K562 (cell line): ENCODE measurements around the gene EMC1. TPM values are rescaled to one million over a fixed set of nuclear protein-coding genes. Genes with fewer than 3 reads are reported as not detected.

ENCODE experiments used
- ARID2 ChIP-seq: fragments of 450-650 bp; IDR thresholded peaks from 2 replicates; pipeline ENCODE4 v1.6.1; 2017; ENCODE audit warnings: antibody characterized with exemption, mild to moderate bottlenecking
- ATF4 ChIP-seq: fragments of 450-650 bp; formaldehyde crosslinking; IDR thresholded peaks from 2 replicates; pipeline ENCODE4 v1.4.0; 2022; ENCODE audit warnings: mild to moderate bottlenecking, moderate library complexity
- E2F8 ChIP-seq: fragments of 450-650 bp; IDR thresholded peaks from 2 replicates; pipeline ENCODE4 v1.7.1; 2018; ENCODE audit warnings: mild to moderate bottlenecking, low read depth; ENCODE audit not compliant: partially characterized antibody
- HMBOX1 ChIP-seq: sonication (generic); IDR thresholded peaks from 2 replicates; pipeline ENCODE4 v1.6.1; 2016
- HNRNPH1 ChIP-seq: fragments of 200-400 bp; formaldehyde crosslinking; optimal IDR thresholded peaks from 2 replicates; pipeline ENCODE3; 2017; ENCODE audit warnings: low read depth, mild to moderate bottlenecking, low read length, moderate library complexity
- PATZ1 ChIP-seq: fragments of 250-450 bp; sonication (Bioruptor Pico); IDR thresholded peaks from 2 replicates; pipeline ENCODE4 v1.5.0; 2020; ENCODE audit warnings: mild to moderate bottlenecking, borderline replicate concordance
- PCBP1 ChIP-seq: fragments of 200-400 bp; formaldehyde crosslinking; IDR thresholded peaks from 2 replicates; pipeline ENCODE4 v1.6.1; 2018; ENCODE audit warnings: mild to moderate bottlenecking, low read depth, low read length; ENCODE audit not compliant: poor library complexity, severe bottlenecking
- RFX5 ChIP-seq: IDR thresholded peaks from 2 replicates; pipeline ENCODE4 v1.6.1; 2011; ENCODE audit warnings: low read depth, mild to moderate bottlenecking, improper control_type of control experiment, low read length
- SNAPC5 ChIP-seq: fragments of 250-450 bp; sonication (Bioruptor Pico); IDR thresholded peaks from 2 replicates; pipeline ENCODE4 v1.8.0; 2021; ENCODE audit warnings: moderate library complexity, mild to moderate bottlenecking, inconsistent platforms
- TEAD4 ChIP-seq, 2 experiments: sonication (generic) in 1 of 2; formaldehyde crosslinking in 1 of 2; IDR thresholded peaks; 2 replicates each; pipeline versions ENCODE4 v1.6.1 to v1.8.0; 2012 to 2022; ENCODE audit warnings: borderline replicate concordance in 1 of 2, inconsistent platforms in 1 of 2, low read length in 1 of 2, mild to moderate bottlenecking in 1 of 2, missing genetic modification reagents in 1 of 2
- TRIM25 ChIP-seq: fragments of 450-650 bp; IDR thresholded peaks from 2 replicates; pipeline ENCODE4 v1.7.0; 2016; ENCODE audit warnings: borderline replicate concordance
- ZBTB49 ChIP-seq: sonication (generic); formaldehyde crosslinking; IDR thresholded peaks from 2 replicates; pipeline ENCODE4 v1.8.0; 2022; ENCODE audit warnings: missing genetic modification reagents, mild to moderate bottlenecking, borderline replicate concordance
- ZNF184 ChIP-seq: sonication (generic); formaldehyde crosslinking; IDR thresholded peaks from 2 replicates; pipeline ENCODE4 v1.5.0; 2020; ENCODE audit warnings: missing genetic modification reagents
- ZNF561 ChIP-seq: fragments of 450-650 bp; formaldehyde crosslinking; conservative IDR thresholded peaks from 2 replicates; pipeline ENCODE4 v1.4.0; 2020; ENCODE audit warnings: mild to moderate bottlenecking, moderate library complexity
- polyA plus RNA-seq, 8 experiments: library from polyadenylated mRNA; depleted of rRNA in 4 of 8; stranded (reverse) in 5 of 8; unstranded in 3 of 8; fragments of >200 nt; fragmentation: Nextera tagmentation in 2 of 8; fragmentation: Illumina TruSeq in 1 of 8; extraction: Ambion mirVana in 2 of 8; extraction: Trizol in 1 of 8; gene quantifications; 2 replicates each; pipeline versions ENCODE4 v1.2.1 to v1.2.3, GENCODE V29; 2011 to 2014; ENCODE audit warnings: inconsistent platforms in 1 of 8, missing spikeins in 1 of 8
- total RNA-seq, 7 experiments: library from RNA; depleted of rRNA in 6 of 7; stranded (reverse); fragments of >200 nt in 6 of 7; fragmentation: Illumina TruSeq in 2 of 7; extraction: Trizol in 2 of 7; gene quantifications; 2 replicates each; pipeline versions ENCODE4 v1.2.1 to v1.2.3, GENCODE V29; 2011 to 2021; ENCODE audit warnings: low replicate concordance in 1 of 7

EMC1 gene
- total and polyA plus RNA-seq, 9 of the 15 experiments (the other 6 are each of a cell fraction or from before 2014, with no cell fraction given) = 17.8 to 88.2 (median 37.4) TPM

GRCh38 chr1:19209990-19210771, 41.1 kb downstream of the EMC1 start, which contains the start of gene UBR4 (continued):
- no peak; the same call in 1 of the 2 replicates for TF ChIP-seq ZBTB49 (CRISPR knock-in tag)
- no peak for TF ChIP-seq PATZ1
- TF ChIP-seq TEAD4 (IDR thresholded peaks at IDR 0.05; ENCODE audit: low read length) = 0 out of 2 replicates have a peak, but pooled peaks have one; percentile 4
- TF ChIP-seq TEAD4 (CRISPR knock-in tag; IDR thresholded peaks at IDR 0.05; ENCODE audit: borderline replicate concordance) = no peak; the same call in 1 of the 2 replicates
- TF ChIP-seq ATF4 (CRISPR knock-in tag) = peak; percentile 94
- TF ChIP-seq PCBP1 = peak; percentile 91
- TF ChIP-seq RFX5 = no peak; the same call in 1 of the 2 replicates
- TF ChIP-seq HNRNPH1 = no peak
- TF ChIP-seq SNAPC5 = no peak
- no peak; the same call in 1 of the 2 replicates for TF ChIP-seq ARID2
- TF ChIP-seq ZNF561 (CRISPR knock-in tag) = no peak
- TF ChIP-seq ZNF184 (CRISPR knock-in tag) = no peak
- TF ChIP-seq TRIM25 = no peak
- TF ChIP-seq HMBOX1 = no peak
- TF ChIP-seq E2F8 = peak; percentile 96
